GM10266 (cell line): ENCODE measurements around the gene SLC26A9.

ENCODE experiments used
- DNase-seq: peaks from one replicate; pipeline ENCODE4 v3.0.0; 2012; ENCODE audit errors: extremely low spot score
- TF ChIP-seq, protein P1 (sequence below): IDR thresholded peaks from 2 replicates; pipeline ENCODE4 v1.5.1; 2012; ENCODE audit warnings: mild to moderate bottlenecking, low read depth; ENCODE audit not compliant: control insufficient read depth, insufficient read depth; ENCODE audit errors: missing control alignments

The SLC26A9 gene

DNA sequence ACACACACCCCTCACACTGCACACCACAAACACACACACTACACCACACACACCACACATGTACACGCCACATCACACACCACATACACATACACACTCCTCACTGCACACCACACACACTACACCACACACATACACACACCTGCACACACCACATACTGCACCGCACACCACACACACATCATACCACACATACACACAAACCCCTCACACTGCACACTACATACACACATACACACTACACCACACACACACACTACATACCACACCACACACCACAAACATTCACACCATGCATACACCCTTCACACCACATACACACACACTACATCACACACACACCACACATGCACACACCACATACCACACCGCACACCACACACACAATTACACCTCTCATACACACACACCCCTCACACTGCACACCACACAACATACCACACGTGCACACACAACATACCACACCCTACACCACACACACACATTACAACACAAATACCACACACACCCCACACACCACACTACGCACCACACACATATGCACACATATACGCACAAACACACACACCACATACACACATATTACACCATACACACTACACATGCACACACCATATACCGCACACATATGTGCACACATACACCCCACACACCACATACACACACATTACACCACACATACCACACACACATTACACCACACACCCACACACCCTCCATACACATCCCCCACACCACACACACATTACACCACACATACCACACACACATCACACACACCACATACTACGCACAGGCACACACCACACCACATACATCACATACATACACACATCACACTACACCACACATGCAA lies 30.3 kb upstream of the SLC26A9 start:
- TF ChIP-seq, protein P1, sequence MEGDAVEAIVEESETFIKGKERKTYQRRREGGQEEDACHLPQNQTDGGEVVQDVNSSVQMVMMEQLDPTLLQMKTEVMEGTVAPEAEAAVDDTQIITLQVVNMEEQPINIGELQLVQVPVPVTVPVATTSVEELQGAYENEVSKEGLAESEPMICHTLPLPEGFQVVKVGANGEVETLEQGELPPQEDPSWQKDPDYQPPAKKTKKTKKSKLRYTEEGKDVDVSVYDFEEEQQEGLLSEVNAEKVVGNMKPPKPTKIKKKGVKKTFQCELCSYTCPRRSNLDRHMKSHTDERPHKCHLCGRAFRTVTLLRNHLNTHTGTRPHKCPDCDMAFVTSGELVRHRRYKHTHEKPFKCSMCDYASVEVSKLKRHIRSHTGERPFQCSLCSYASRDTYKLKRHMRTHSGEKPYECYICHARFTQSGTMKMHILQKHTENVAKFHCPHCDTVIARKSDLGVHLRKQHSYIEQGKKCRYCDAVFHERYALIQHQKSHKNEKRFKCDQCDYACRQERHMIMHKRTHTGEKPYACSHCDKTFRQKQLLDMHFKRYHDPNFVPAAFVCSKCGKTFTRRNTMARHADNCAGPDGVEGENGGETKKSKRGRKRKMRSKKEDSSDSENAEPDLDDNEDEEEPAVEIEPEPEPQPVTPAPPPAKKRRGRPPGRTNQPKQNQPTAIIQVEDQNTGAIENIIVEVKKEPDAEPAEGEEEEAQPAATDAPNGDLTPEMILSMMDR, result no peak
- no peak for DNase-seq

DNA sequence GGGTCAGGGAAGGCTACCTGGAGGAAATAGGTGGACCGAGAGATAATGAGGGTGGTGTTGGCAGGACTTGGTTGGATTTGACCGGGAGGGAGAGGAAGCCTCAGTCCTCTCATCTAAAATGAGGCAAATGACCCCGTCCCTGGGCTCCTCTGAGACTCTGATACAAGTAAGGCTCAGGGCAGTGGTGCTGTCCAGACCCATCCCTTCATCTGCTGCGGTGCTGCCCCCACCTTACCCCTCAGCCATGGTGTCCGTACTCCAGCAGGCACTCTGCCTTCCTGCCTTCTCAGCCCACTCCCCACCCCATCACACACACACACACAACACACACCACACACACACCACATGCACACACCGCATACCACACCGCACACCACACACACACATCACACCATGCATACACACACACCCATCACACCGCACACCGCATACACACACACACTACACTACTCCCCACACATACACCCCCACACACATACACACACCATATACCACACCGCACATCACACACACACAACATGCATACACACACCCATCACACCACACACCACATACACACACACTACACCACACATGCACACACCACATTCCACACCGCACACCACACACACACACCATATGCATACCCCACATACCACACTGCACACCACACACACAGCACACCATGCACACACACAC lies 29.4 kb upstream of the SLC26A9 start:
- no peak for DNase-seq
- TF ChIP-seq, protein P1, result no peak

DNA sequence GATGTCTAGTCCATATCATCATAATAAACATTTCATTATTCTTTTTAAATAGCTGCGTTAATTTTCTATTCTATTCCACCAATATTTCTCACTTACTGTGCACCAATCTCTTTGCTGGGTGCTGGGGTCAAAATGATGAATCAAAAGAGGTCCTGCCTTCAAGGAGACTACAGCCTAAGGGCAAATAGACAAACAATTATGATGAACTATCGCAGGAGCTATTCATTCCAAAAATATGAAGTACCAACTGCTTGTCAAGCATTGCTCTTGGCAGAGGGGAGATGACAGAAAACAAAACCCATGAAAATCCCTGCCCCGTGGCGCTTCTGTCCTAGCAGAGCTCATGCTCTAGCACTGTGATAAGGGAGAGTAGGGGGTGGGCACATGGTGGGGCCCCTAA lies 28.8 kb upstream of the SLC26A9 start:
- TF ChIP-seq, protein P1, result no peak

DNA sequence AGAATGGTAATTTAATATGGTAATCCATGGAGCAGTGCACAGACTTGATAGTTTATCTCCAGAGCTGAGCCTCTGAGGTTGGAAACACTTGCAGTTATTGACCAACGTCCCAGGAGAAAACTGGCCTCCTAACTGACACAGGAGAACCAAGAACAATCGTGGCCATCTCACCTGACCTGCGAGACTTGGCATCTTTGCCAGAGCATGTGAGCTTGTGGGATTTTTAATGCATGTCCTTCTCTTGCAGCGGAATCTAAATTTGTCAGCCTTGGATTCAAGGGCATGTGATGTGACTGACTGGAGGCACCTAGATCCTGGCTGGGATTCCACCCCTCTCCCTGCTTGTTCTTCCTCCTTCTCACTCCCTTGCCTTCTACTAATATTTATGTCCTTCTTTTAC lies 27.8 kb upstream of the SLC26A9 start:
- TF ChIP-seq, protein P1, result no peak
- no peak for DNase-seq

More for the DNA sequence above, 28.8 kb upstream of the SLC26A9 start:
- DNase-seq, result no peak

DNA sequence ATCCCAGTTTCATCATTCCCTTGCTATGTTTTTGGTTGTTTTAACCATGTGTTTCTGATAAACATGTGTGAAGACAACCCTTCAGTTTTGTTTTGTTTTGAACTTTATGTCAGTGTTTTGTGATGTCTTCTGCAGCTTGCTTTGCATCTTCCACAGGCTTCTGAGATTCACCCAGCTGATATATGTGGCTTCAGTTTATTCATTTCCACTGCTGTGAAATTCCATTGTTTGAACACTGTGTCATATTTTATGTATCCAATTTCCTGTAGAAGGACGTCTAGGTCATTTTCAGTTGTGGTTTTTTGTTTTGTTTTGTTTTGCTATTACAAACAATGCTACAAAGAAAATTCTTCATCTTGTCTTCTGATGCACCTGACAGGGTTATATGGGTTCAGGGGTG lies 27.2 kb upstream of the SLC26A9 start:
- TF ChIP-seq, protein P1, result no peak
- no peak for DNase-seq

DNA sequence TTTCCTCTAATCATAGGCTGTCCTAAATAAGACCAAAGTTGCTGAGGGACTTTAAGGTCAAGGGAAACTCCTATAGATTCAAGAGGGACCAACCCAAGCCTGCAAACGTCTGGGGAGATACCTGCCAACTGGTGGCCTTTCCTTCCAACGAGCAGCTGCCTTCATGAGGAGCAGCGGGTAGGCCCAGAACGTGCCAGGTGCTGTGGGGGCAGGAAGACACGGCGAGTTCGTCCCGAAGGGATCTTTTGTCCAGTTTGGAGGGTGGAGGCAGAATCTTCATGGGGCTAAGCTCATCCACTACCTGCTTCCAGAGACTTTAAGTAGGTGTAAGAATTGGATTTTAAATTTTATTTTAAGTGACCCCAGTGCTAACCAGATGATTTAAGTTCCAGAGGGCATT lies 26.0 kb upstream of the SLC26A9 start:
- TF ChIP-seq, protein P1, result no peak
- no peak for DNase-seq

DNA sequence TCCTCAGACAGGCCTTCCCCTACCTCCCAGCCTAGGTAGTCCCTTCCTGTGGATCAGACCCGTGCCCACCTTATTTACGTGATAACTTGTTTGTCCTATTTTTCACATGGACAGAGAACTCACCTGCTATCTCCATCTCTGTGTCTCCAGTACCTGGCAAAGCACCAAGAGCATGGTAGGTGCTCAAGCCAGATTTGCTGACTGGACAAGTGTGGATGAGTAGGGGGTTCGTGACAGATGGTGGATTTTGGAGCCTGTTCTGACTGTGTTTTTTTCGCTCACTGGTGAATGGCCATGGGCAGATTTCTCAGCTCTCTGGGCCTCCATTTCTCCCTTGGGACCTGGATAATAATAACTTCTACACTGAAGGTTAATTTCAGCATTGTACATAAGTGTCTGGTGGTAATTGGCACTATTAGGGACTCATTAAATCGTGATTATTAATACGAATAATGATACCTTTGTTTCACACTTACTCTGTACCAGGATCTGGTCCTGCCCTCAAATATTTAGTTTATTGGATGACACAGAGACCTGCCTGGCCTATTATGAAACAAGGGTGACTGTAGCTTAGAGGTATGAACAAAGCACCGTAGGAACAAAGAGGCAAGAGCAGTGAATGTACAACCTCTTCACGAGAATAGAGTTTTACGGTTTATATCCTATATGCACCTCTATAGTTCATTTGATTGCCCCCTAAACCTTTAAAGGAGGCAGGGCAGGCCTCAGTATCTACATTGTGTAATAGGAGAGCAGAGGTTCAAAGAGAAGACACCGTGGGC lies 24.5 kb upstream of the SLC26A9 start:
- no peak for DNase-seq
- TF ChIP-seq, protein P1, result no peak
